K562 (cell line): Measurements from ENCODE around the gene FCRLA. TPM values are rescaled to one million over a fixed set of nuclear protein-coding genes. Genes with fewer than 3 reads are reported as not detected.

ENCODE experiments used
- ATAC-seq: fragments of 200-7000 bp; cut with Tn5 transposase; 3 replicates; pipeline ENCODE4 v1.9.1; 2020; ENCODE audit warnings: moderate library complexity
- BruUV-seq: library from RNA; stranded (reverse); fragments of 400-500 nt; replicated peaks from 2 replicates; lab custom pipeline; 2021; lab: Mats Ljungman, UMichigan
- CTCF ChIA-PET: fragments of 300-600 bp; formaldehyde crosslinking; extraction: SDS; loops from one replicate; lab custom pipeline; 2021; ENCODE audit warnings: low intra/inter-chr PET ratio; lab: Yijun Ruan, JAX
- POLR2A ChIA-PET: fragments of 300-600, 350-650 bp; sonication (Branson Sonifier 250); formaldehyde crosslinking; extraction: SDS; loops from one replicate; lab custom pipeline; 2021; ENCODE audit warnings: antibody characterized with exemption, inconsistent platforms; lab: Yijun Ruan, JAX
- DNase-seq, 4 experiments: peaks; one replicate each; pipeline versions ENCODE4 v3.0.0 to v3.0.0-alpha.2; 2011 to 2018; ENCODE audit warnings: low spot score in 3 of 4, mixed read lengths in 3 of 4; ENCODE audit errors: extremely low read depth in 1 of 4
- FAIRE-seq: peaks from 2 replicates; lab custom pipeline; 2011; peaks lifted over from hg19 to GRCh38; lab: Jason Lieb, UNC
- H2AFZ ChIP-seq: 2 replicates; pipeline ENCODE4 v1.6.0; 2011; ENCODE audit warnings: low read depth, low read length, control low read depth, inconsistent platforms
- H3K27ac ChIP-seq: fragments of 200-600 bp; 3 replicates; pipeline ENCODE4 v1.8.0; 2011; ENCODE audit warnings: low read depth, mild to moderate bottlenecking, control low read depth, inconsistent platforms, low read length, moderate library complexity, mixed read lengths; ENCODE audit errors: extremely low read depth
- H3K27me3 ChIP-seq, 2 experiments: fragments of 300-600 bp in 1 of 2; 2 replicates in 1 of 2; 3 replicates in 1 of 2; pipeline versions ENCODE4 v1.6.0 to v1.8.0; 2011; ENCODE audit warnings: inconsistent platforms in 2 of 2, low read length in 2 of 2, mild to moderate bottlenecking in 1 of 2, mixed read lengths in 1 of 2, moderate library complexity in 1 of 2; ENCODE audit not compliant: control insufficient read depth in 2 of 2, insufficient read depth in 2 of 2
- H3K36me3 ChIP-seq: fragments of 300-600 bp; 3 replicates; pipeline ENCODE4 v1.8.0; 2011; ENCODE audit warnings: mild to moderate bottlenecking, low read length, inconsistent platforms; ENCODE audit not compliant: control insufficient read depth, insufficient read depth
- H3K4me1 ChIP-seq, 2 experiments: fragments of 200-600 bp in 1 of 2; replicated peaks in 1 of 2; 2 replicates in 1 of 2; 3 replicates in 1 of 2; pipeline versions ENCODE4 v1.5.1 to v1.8.0; 2011; ENCODE audit warnings: inconsistent platforms in 2 of 2, low read length in 2 of 2, mild to moderate bottlenecking in 1 of 2, mixed read lengths in 1 of 2, moderate library complexity in 1 of 2; ENCODE audit not compliant: control insufficient read depth in 2 of 2, insufficient read depth in 2 of 2
- H3K4me2 ChIP-seq: 2 replicates; pipeline ENCODE4 v1.6.1; 2011; ENCODE audit warnings: low read length, control low read depth, inconsistent platforms, mixed read lengths; ENCODE audit not compliant: insufficient read depth
- H3K4me3 ChIP-seq: fragments of 200-600 bp; sonication (generic), shearing (Covaris generic); 2 replicates; pipeline ENCODE4 v1.5.1; 2016; ENCODE audit warnings: control low read depth, inconsistent platforms
- H3K79me2 ChIP-seq: fragments of 200-600 bp; 3 replicates; pipeline ENCODE4 v1.8.0; 2011; ENCODE audit warnings: low read length, inconsistent platforms; ENCODE audit not compliant: control insufficient read depth, insufficient read depth
- H3K9ac ChIP-seq, 2 experiments: 2 replicates each; pipeline versions ENCODE4 v1.6.0 to v1.6.1; 2011; ENCODE audit warnings: low read depth in 2 of 2, low read length in 2 of 2, control low read depth in 1 of 2, inconsistent platforms in 1 of 2, mild to moderate bottlenecking in 1 of 2, mixed read lengths in 1 of 2; ENCODE audit not compliant: insufficient read depth in 1 of 2
- H3K9me1 ChIP-seq: one replicate; pipeline ENCODE4 v1.6.0; 2011; ENCODE audit warnings: inconsistent platforms, mild to moderate bottlenecking, low read length, moderate library complexity; ENCODE audit not compliant: control insufficient read depth, insufficient read depth
- H3K9me3 ChIP-seq: replicated peaks from 2 replicates; pipeline ENCODE4 v1.5.1; 2011; ENCODE audit warnings: low read depth, low read length, inconsistent platforms; ENCODE audit not compliant: control insufficient read depth, insufficient read depth
- H4K20me1 ChIP-seq: replicated peaks from 2 replicates; pipeline ENCODE4 v1.6.1; 2011; ENCODE audit warnings: low read length, inconsistent platforms, mixed read lengths; ENCODE audit not compliant: control insufficient read depth, insufficient read depth
- TEAD4 ChIP-seq, 2 experiments: sonication (generic) in 1 of 2; formaldehyde crosslinking in 1 of 2; IDR thresholded peaks; 2 replicates each; pipeline versions ENCODE4 v1.6.1 to v1.8.0; 2012 to 2022; ENCODE audit warnings: borderline replicate concordance in 1 of 2, inconsistent platforms in 1 of 2, low read length in 1 of 2, mild to moderate bottlenecking in 1 of 2, missing genetic modification reagents in 1 of 2
- ZNF23 ChIP-seq: fragments of 250-450 bp; sonication (Bioruptor Pico); IDR thresholded peaks from 2 replicates; pipeline ENCODE4 v1.4.0; 2020; ENCODE audit warnings: mild to moderate bottlenecking
- ZNF561 ChIP-seq: fragments of 450-650 bp; formaldehyde crosslinking; conservative IDR thresholded peaks from 2 replicates; pipeline ENCODE4 v1.4.0; 2020; ENCODE audit warnings: mild to moderate bottlenecking, moderate library complexity
- WGBS: fragments of 100-300 bp; shearing (Covaris generic); methylation state at CpG from one replicate; pipeline ENCODE4 v1.1.6; 2016; ENCODE audit warnings: low coverage, mixed read lengths; ENCODE audit not compliant: insufficient coverage; ENCODE audit errors: missing lambda C conversion rate; 5-methylcytosine and 5-hydroxymethylcytosine counted together
- in situ Hi-C: fragments of 300-500 bp; cut with MboI; formaldehyde crosslinking; loops from 4 replicates; pipeline ENCODE4 v1.15.0; 2018; ENCODE audit warnings: inconsistent platforms, mixed read lengths
- intact Hi-C: fragments of 100-400 bp; cut with micrococcal nuclease; formaldehyde crosslinking; loops from 2 replicates; pipeline ENCODE4 v1.14.2; 2022
- polyA plus RNA-seq, 8 experiments: library from polyadenylated mRNA; depleted of rRNA in 4 of 8; stranded (reverse) in 5 of 8; unstranded in 3 of 8; fragments of >200 nt; fragmentation: Nextera tagmentation in 2 of 8; fragmentation: Illumina TruSeq in 1 of 8; extraction: Ambion mirVana in 2 of 8; extraction: Trizol in 1 of 8; gene quantifications; 2 replicates each; pipeline versions ENCODE4 v1.2.1 to v1.2.3, GENCODE V29; 2011 to 2014; ENCODE audit warnings: inconsistent platforms in 1 of 8, missing spikeins in 1 of 8
- total RNA-seq, 7 experiments: library from RNA; depleted of rRNA in 6 of 7; stranded (reverse); fragments of >200 nt in 6 of 7; fragmentation: Illumina TruSeq in 2 of 7; extraction: Trizol in 2 of 7; gene quantifications; 2 replicates each; pipeline versions ENCODE4 v1.2.1 to v1.2.3, GENCODE V29; 2011 to 2021; ENCODE audit warnings: low replicate concordance in 1 of 7
- TF ChIP-seq, protein P1 (sequence below): fragments of 250-450 bp; sonication (Bioruptor Pico); IDR thresholded peaks from 2 replicates; pipeline ENCODE4 v1.5.0; 2022; ENCODE audit warnings: mild to moderate bottlenecking
- TF ChIP-seq, protein P2 (sequence below): sonication (generic); formaldehyde crosslinking; IDR thresholded peaks from 2 replicates; pipeline ENCODE4 v1.8.1; 2022; ENCODE audit warnings: missing genetic modification reagents

The FCRLA gene
- total and polyA plus RNA-seq, 9 of the 15 experiments (the other 6 are each of a cell fraction or from before 2014, with no cell fraction given) = 0.09 to 0.84 (median 0.44) TPM

DNA sequence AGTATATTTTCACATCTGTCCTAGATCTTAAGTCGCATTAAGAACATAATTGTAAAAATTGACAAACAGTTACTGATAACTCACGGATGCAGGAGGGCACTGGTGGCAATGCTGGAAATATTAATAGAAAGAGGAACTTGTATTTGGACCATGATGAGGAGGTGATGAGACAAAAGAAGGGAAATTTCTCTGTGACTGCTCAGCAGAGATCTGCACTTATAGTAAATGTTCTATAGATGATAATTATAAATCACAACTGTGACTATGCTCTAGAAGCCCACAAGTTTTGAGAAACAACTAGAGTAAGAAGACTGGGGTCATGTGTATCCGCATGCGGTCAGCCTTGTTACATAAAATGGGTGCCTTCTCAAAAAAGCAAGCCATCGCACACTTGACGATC, 33.9 kb downstream of the FCRLA start (continued):
- TF ChIP-seq, protein P1, sequence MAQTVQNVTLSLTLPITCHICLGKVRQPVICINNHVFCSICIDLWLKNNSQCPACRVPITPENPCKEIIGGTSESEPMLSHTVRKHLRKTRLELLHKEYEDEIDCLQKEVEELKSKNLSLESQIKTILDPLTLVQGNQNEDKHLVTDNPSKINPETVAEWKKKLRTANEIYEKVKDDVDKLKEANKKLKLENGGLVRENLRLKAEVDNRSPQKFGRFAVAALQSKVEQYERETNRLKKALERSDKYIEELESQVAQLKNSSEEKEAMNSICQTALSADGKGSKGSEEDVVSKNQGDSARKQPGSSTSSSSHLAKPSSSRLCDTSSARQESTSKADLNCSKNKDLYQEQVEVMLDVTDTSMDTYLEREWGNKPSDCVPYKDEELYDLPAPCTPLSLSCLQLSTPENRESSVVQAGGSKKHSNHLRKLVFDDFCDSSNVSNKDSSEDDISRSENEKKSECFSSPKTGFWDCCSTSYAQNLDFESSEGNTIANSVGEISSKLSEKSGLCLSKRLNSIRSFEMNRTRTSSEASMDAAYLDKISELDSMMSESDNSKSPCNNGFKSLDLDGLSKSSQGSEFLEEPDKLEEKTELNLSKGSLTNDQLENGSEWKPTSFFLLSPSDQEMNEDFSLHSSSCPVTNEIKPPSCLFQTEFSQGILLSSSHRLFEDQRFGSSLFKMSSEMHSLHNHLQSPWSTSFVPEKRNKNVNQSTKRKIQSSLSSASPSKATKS (CRISPR knock-in tag) = no peak
- no peak for TF ChIP-seq ZNF23 (CRISPR knock-in tag)
- no peak for TF ChIP-seq TEAD4 (IDR thresholded peaks at IDR 0.05; ENCODE audit: low read length)
- TF ChIP-seq TEAD4 (CRISPR knock-in tag; IDR thresholded peaks at IDR 0.05; ENCODE audit: borderline replicate concordance) = no peak

DNA sequence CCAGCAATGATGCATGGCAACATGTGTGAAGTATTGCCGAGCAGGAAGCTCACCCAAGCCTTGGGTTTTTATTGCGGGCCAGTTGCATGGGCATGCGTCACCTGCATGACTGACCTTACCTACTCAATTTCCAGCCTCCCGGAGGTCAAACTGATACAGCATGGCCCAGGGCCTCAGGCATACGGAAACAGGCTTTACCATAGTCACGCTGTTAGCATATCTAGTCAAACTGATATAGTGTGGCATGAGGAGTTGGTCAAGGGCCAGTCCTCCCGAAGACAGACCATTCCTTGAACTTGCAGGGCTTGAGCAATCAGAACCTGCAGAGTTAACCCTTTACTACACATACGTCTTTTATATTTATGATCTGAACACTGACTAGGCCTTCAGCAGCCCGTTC, 36.2 kb downstream of the FCRLA start:
- intact Hi-C loops = loop anchor here (5.0 to 10.0 kb wide), 2 partner anchors 258 to 294 kb away; no protein-coding TSS in a partner anchor
- in situ Hi-C loops = loop anchor here (5.0 kb wide), 3 partner anchors 96 to 256 kb away; no protein-coding TSS in a partner anchor
- Histone ChIP-seq H3K27ac (no peak overlapping the region), H3K4me2 (no peak overlapping the region), H3K27me3 (no peaks in the 10 kb centered on the region), H3K9me1 (no peaks in the 10 kb centered on the region), H4K20me1 (no peaks in the 10 kb centered on the region), H3K9me3 (no peaks in the 10 kb centered on the region), H3K79me2 (no peaks in the 10 kb centered on the region), H3K4me3 (no peak overlapping the region), H2AFZ (0 out of 2 replicates have a peak overlapping the region, but pooled peaks have one; percentile 35), H3K36me3 (no peaks in the 10 kb centered on the region), H3K4me1 (peaks cover 12 to 37% of the 10 kb centered on the region in 2 experiments; a peak in 4 of 5 replicates), H3K9ac (no peak overlapping the region; a peak in 1 of 4 replicates)
- ChIA-PET POLR2A (interaction anchor here (1.1 kb wide), 1 partner anchor 20 kb away, joined by 3 read pairs; no protein-coding TSS in a partner anchor), CTCF (interaction anchor here (3.2 kb wide), 1 partner anchor 256 kb away, joined by 13 read pairs; no protein-coding TSS in a partner anchor)
- ATAC-seq (no peak), FAIRE-seq (no peak), DNase-seq (no peak)
- BruUV-seq = no TSS peak
- no peak for TF ChIP-seq ZNF561
- TF ChIP-seq, protein P2, sequence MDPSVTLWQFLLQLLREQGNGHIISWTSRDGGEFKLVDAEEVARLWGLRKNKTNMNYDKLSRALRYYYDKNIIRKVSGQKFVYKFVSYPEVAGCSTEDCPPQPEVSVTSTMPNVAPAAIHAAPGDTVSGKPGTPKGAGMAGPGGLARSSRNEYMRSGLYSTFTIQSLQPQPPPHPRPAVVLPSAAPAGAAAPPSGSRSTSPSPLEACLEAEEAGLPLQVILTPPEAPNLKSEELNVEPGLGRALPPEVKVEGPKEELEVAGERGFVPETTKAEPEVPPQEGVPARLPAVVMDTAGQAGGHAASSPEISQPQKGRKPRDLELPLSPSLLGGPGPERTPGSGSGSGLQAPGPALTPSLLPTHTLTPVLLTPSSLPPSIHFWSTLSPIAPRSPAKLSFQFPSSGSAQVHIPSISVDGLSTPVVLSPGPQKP (CRISPR knock-in tag) = no peak
- 69% methylated on average over 9 of the region's 9 CpGs for WGBS
